HepG2 (cell line): ENCODE data around the gene TBXAS1. TPM values are rescaled to one million over a fixed set of nuclear protein-coding genes. Genes with fewer than 3 reads are reported as not detected.

Experiments
- ATAC-seq: fragments of 200-7000 bp; cut with Tn5 transposase; 3 replicates; pipeline ENCODE4 v1.9.1; 2020; ENCODE audit warnings: mild to moderate bottlenecking, moderate library complexity
- BruUV-seq: library from RNA; stranded (reverse); fragments of 400-500 nt; replicated peaks from 2 replicates; lab custom pipeline; 2021; lab: Mats Ljungman, UMichigan
- CTCF ChIA-PET: fragments of 300-600 bp; formaldehyde crosslinking; extraction: SDS; loops from one replicate; lab custom pipeline; 2021; ENCODE audit warnings: low total read pairs, inconsistent platforms, low intra/inter-chr PET ratio; lab: Yijun Ruan, JAX
- POLR2A ChIA-PET: fragments of 350-600 bp; sonication (Branson Sonifier 250); formaldehyde crosslinking; loops from one replicate; lab custom pipeline; 2020; ENCODE audit warnings: antibody characterized with exemption, inconsistent platforms; lab: Yijun Ruan, JAX
- DNase-seq: peaks from one replicate; pipeline ENCODE4 v3.0.0-alpha.2; 2015; ENCODE audit warnings: low spot score
- FAIRE-seq: peaks from 3 replicates; lab custom pipeline; 2011; peaks lifted over from hg19 to GRCh38; lab: Jason Lieb, UNC
- H2AFZ ChIP-seq: one replicate; pipeline ENCODE4 v1.6.1; 2011; ENCODE audit warnings: low read length, inconsistent platforms
- H3K27ac ChIP-seq: fragments of 300-600 bp; 3 replicates; pipeline ENCODE4 v1.8.0; 2011; ENCODE audit warnings: mixed run types, mild to moderate bottlenecking, mixed read lengths, low read length, inconsistent platforms; ENCODE audit not compliant: insufficient read depth; ENCODE audit errors: extremely low read length
- H3K27me3 ChIP-seq, 2 experiments: fragments of 200-600 bp in 1 of 2; 2 replicates in 1 of 2; 3 replicates in 1 of 2; pipeline versions ENCODE4 v1.6.0 to v1.8.0; 2011; ENCODE audit warnings: low read length in 2 of 2, mild to moderate bottlenecking in 2 of 2, moderate library complexity in 2 of 2, inconsistent platforms in 1 of 2; ENCODE audit not compliant: insufficient read depth in 2 of 2, control insufficient read depth in 1 of 2
- H3K36me3 ChIP-seq, 2 experiments: fragments of 200-600 bp in 1 of 2; replicated peaks in 1 of 2; 2 replicates in 1 of 2; 3 replicates in 1 of 2; pipeline versions ENCODE4 v1.5.1 to v1.8.0; 2011; ENCODE audit warnings: low read length in 2 of 2, inconsistent platforms in 1 of 2; ENCODE audit not compliant: insufficient read depth in 2 of 2, control insufficient read depth in 1 of 2
- H3K4me1 ChIP-seq: 2 replicates; pipeline ENCODE4 v1.5.1; 2012; ENCODE audit warnings: low read length, inconsistent platforms; ENCODE audit not compliant: insufficient read depth
- H3K4me2 ChIP-seq: 2 replicates; pipeline ENCODE4 v1.6.0; 2011; ENCODE audit warnings: low read depth, low read length, inconsistent platforms
- H3K4me3 ChIP-seq, 3 experiments: fragments of 200-600 bp in 1 of 3; sonication (generic), shearing (Covaris generic) in 1 of 3; replicated peaks in 1 of 3; 2 replicates each; pipeline ENCODE4 v1.5.1; 2011 to 2016; ENCODE audit warnings: low read length in 3 of 3, inconsistent platforms in 2 of 3, low read depth in 2 of 3, mild to moderate bottlenecking in 2 of 3, control low read depth in 1 of 3, mixed read lengths in 1 of 3; ENCODE audit not compliant: insufficient read depth in 1 of 3
- H3K79me2 ChIP-seq: one replicate; pipeline ENCODE4 v1.6.1; 2011; ENCODE audit warnings: low read length, inconsistent platforms; ENCODE audit not compliant: insufficient read depth
- H3K9ac ChIP-seq: 2 replicates; pipeline ENCODE4 v1.6.0; 2011; ENCODE audit warnings: mild to moderate bottlenecking, low read depth, low read length, inconsistent platforms; ENCODE audit not compliant: insufficient read depth
- H3K9me3 ChIP-seq: 2 replicates; pipeline ENCODE4 v1.5.1; 2012; ENCODE audit warnings: mild to moderate bottlenecking, low read length
- H4K20me1 ChIP-seq: 2 replicates; pipeline ENCODE4 v1.6.0; 2011; ENCODE audit warnings: inconsistent platforms, mild to moderate bottlenecking, low read length, moderate library complexity; ENCODE audit not compliant: insufficient read depth
- MAFF ChIP-seq: IDR thresholded peaks from 2 replicates; pipeline ENCODE4 v1.6.1; 2011; ENCODE audit warnings: low read depth, low read length, improper control_type of control experiment
- MAFK ChIP-seq, 2 experiments: IDR thresholded peaks in 1 of 2; conservative IDR thresholded peaks in 1 of 2; 2 replicates each; pipeline ENCODE4 v1.6.1; 2011; ENCODE audit warnings: improper control_type of control experiment in 2 of 2, low read length in 2 of 2
- ZBTB20 ChIP-seq: sonication (generic); formaldehyde crosslinking; IDR thresholded peaks from 2 replicates; pipeline ENCODE4 v1.8.1; 2023; ENCODE audit warnings: missing genetic modification reagents, low read depth, mild to moderate bottlenecking, borderline replicate concordance
- ZFYVE20 ChIP-seq: sonication (generic); formaldehyde crosslinking; IDR thresholded peaks from 2 replicates; pipeline ENCODE4 v1.8.0; 2023; ENCODE audit warnings: low read depth, mild to moderate bottlenecking, moderate library complexity, missing genetic modification reagents, borderline replicate concordance
- ZNF232 ChIP-seq: sonication (generic); formaldehyde crosslinking; IDR thresholded peaks from 2 replicates; pipeline ENCODE4 v1.4.0; 2020; ENCODE audit warnings: missing genetic modification reagents, borderline replicate concordance
- ZSCAN31 ChIP-seq: sonication (generic); formaldehyde crosslinking; IDR thresholded peaks from 2 replicates; pipeline ENCODE4 v1.5.0; 2020; ENCODE audit warnings: low read depth, mild to moderate bottlenecking, missing genetic modification reagents
- WGBS: methylation state at CpG from one replicate; pipeline ENCODE4 v1.1.6; 2017; ENCODE audit warnings: low lambda C conversion rate; 5-methylcytosine and 5-hydroxymethylcytosine counted together
- in situ Hi-C: cut with HindIII; loops from 2 replicates; pipeline ENCODE4 v1.10.0; 2017; ENCODE audit warnings: low pct_unique_long_range_greater_than_20kb; ENCODE audit not compliant: extremely low pct_ligation_motif_present
- intact Hi-C: fragments of 100-400 bp; cut with micrococcal nuclease; formaldehyde crosslinking; loops from one replicate; pipeline ENCODE4 v1.10.0; 2022; ENCODE audit not compliant: unreplicated experiment
- polyA plus RNA-seq, 8 experiments: library from polyadenylated mRNA; depleted of rRNA in 3 of 8; stranded (reverse) in 7 of 8; unstranded in 1 of 8; fragments of >200 nt; fragmentation: Illumina TruSeq in 4 of 8; extraction: Trizol in 4 of 8; gene quantifications; 2 replicates each; pipeline versions ENCODE4 v1.2.1 to v1.2.3, GENCODE V29; 2011 to 2016; ENCODE audit warnings: low read depth in 4 of 8, missing spikeins in 1 of 8, mixed read lengths in 1 of 8; ENCODE audit not compliant: insufficient read depth in 1 of 8
- total RNA-seq, 5 experiments: library from RNA; depleted of rRNA; stranded (reverse); fragments of >200 nt; fragmentation: Illumina TruSeq; extraction: Trizol; gene quantifications; 2 replicates each; pipeline ENCODE4 v1.2.3, GENCODE V29; 2016; ENCODE audit warnings: low read depth in 1 of 5
- TF ChIP-seq, protein P1 (sequence below): sonication (generic); formaldehyde crosslinking; IDR thresholded peaks from 2 replicates; pipeline ENCODE4 v1.5.1; 2020; ENCODE audit warnings: missing genetic modification reagents, mild to moderate bottlenecking, borderline replicate concordance

Gene TBXAS1
- total and polyA plus RNA-seq, 2 of the 13 experiments (the other 11 are each of a cell fraction or from before 2014, with no cell fraction given): 4.0 to 4.9 TPM

- BruUV-seq: no TSS peak
- Histone ChIP-seq H3K4me2 (no peak overlapping the region), H3K4me3 (no peak overlapping the region)
- 47% methylated on average over 2 of the region's 2 CpGs for WGBS
- no peak for FAIRE-seq
- TF ChIP-seq ZFYVE20 (CRISPR knock-in tag) (no peak), ZNF232 (CRISPR knock-in tag) (no peak), MAFF (0 out of 2 replicates have a peak, but pooled peaks have one; percentile 14), ZSCAN31 (no peak), ZBTB20 (CRISPR knock-in tag) (no peak), MAFK (conservative IDR thresholded peaks at IDR 0.05 in 1 of 2, IDR thresholded peaks at IDR 0.05 in 1 of 2; ENCODE audit: low read length in 2 of 2) (peak; percentile 41 to 67; a peak in 2 of 4 replicates)
- TF ChIP-seq, protein P1, sequence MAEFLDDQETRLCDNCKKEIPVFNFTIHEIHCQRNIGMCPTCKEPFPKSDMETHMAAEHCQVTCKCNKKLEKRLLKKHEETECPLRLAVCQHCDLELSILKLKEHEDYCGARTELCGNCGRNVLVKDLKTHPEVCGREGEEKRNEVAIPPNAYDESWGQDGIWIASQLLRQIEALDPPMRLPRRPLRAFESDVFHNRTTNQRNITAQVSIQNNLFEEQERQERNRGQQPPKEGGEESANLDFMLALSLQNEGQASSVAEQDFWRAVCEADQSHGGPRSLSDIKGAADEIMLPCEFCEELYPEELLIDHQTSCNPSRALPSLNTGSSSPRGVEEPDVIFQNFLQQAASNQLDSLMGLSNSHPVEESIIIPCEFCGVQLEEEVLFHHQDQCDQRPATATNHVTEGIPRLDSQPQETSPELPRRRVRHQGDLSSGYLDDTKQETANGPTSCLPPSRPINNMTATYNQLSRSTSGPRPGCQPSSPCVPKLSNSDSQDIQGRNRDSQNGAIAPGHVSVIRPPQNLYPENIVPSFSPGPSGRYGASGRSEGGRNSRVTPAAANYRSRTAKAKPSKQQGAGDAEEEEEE (CRISPR knock-in tag): no peak
- TF ChIP-seq, all 625 proteins: peak for 2
- POLR2A ChIA-PET: no interaction called here
- Histone ChIP-seq H3K9ac (no peak overlapping the region), H3K4me1 (peaks cover 4% of the 10 kb centered on the region; the same call in 1 of the 2 replicates), H3K79me2 (no peaks in the 10 kb centered on the region), H3K27ac (no peak overlapping the region), H3K36me3 (no peaks in the 10 kb centered on the region), H4K20me1 (no peaks in the 10 kb centered on the region), H3K27me3 (peaks cover 0 to 1% of the 10 kb centered on the region in 2 experiments; a peak in 2 of 5 replicates), H2AFZ (no peak overlapping the region), H3K9me3 (no peaks in the 10 kb centered on the region)
- in situ Hi-C loops (no loop called here), intact Hi-C loops (no loop called here)
- DNase-seq (no peak), ATAC-seq (no peak)
- CTCF ChIA-PET: no interaction called here
Measured at GRCh38 chr7:139941866-139942265, 112.8 kb downstream of the TBXAS1 start.
